Neural cell (in vitro differentiated cells): ENCODE data around the gene KCNE1. TPM values are rescaled to one million over a fixed set of nuclear protein-coding genes. Genes with fewer than 3 reads are reported as not detected.
"Not testable (repeated sequence)": the region's sequence is repeated elsewhere in the genome, so short reads cannot be mapped to it uniquely, and the experiment has no call there.

Source experiments
- H2AFZ ChIP-seq: fragments of 200-600, 300-800 bp; sonication (generic), shearing (Covaris generic); 2 replicates; pipeline ENCODE4 v1.6.0; 2014; ENCODE audit warnings: low read depth, mild to moderate bottlenecking, antibody characterized with exemption, low read length, moderate library complexity
- H3F3A ChIP-seq: fragments of 200-600 bp; shearing (Covaris generic); 2 replicates; pipeline ENCODE4 v1.6.1; 2016; ENCODE audit warnings: mild to moderate bottlenecking, moderate library complexity, mixed read lengths, antibody characterized with exemption, low read length; ENCODE audit not compliant: insufficient read depth, poor library complexity, severe bottlenecking
- H3K27ac ChIP-seq: fragments of 200-600, 300-800 bp; sonication (generic), shearing (Covaris generic); 2 replicates; pipeline ENCODE4 v1.5.1; 2014; ENCODE audit warnings: mild to moderate bottlenecking, low read length, moderate library complexity
- H3K27me3 ChIP-seq: fragments of 300-800, 200-600 bp; sonication (generic), shearing (Covaris generic); 2 replicates; pipeline ENCODE4 v1.6.0; 2014; ENCODE audit warnings: mild to moderate bottlenecking, low read depth, low read length, moderate library complexity; ENCODE audit not compliant: insufficient read depth
- H3K36me3 ChIP-seq: fragments of 300-800, 200-600 bp; sonication (generic), shearing (Covaris generic); 2 replicates; pipeline ENCODE4 v1.5.1; 2014; ENCODE audit warnings: mild to moderate bottlenecking, antibody characterized with exemption, low read length, moderate library complexity; ENCODE audit not compliant: insufficient read depth
- H3K4me2 ChIP-seq: fragments of 300-800, 200-600 bp; sonication (generic), shearing (Covaris generic); 2 replicates; pipeline ENCODE4 v1.6.0; 2014; ENCODE audit warnings: mild to moderate bottlenecking, low read length
- H3K4me3 ChIP-seq: fragments of 300-800, 200-600 bp; sonication (generic), shearing (Covaris generic); 2 replicates; pipeline ENCODE4 v1.5.1; 2014; ENCODE audit warnings: mild to moderate bottlenecking, low read length, moderate library complexity
- H3K79me2 ChIP-seq: fragments of 200-600 bp; shearing (Covaris generic); replicated peaks from 2 replicates; pipeline ENCODE4 v1.6.0; 2014; ENCODE audit warnings: mild to moderate bottlenecking, low read length, moderate library complexity; ENCODE audit not compliant: insufficient read depth
- H3K9ac ChIP-seq: fragments of 300-800, 200-600 bp; sonication (generic), shearing (Covaris generic); 2 replicates; pipeline ENCODE4 v1.6.1; 2016; ENCODE audit warnings: mild to moderate bottlenecking, low read length, mixed read lengths
- H3K9me2 ChIP-seq: fragments of 200-600 bp; shearing (Covaris generic); 2 replicates; pipeline ENCODE4 v1.6.1; 2016; ENCODE audit warnings: mild to moderate bottlenecking, low read length, mixed read lengths; ENCODE audit not compliant: insufficient read depth
- H3K9me3 ChIP-seq: fragments of 200-600, 300-800 bp; sonication (generic), shearing (Covaris generic); 2 replicates; pipeline ENCODE4 v1.6.1; 2016; ENCODE audit warnings: mild to moderate bottlenecking, mixed run types, low read length, moderate library complexity, mixed read lengths
- H4K20me1 ChIP-seq: fragments of 200-600 bp; shearing (Covaris generic); 2 replicates; pipeline ENCODE4 v1.6.1; 2016; ENCODE audit warnings: mild to moderate bottlenecking, mixed run types; ENCODE audit not compliant: insufficient read depth
- CTCF ChIP-seq: fragments of 450-650 bp; IDR thresholded peaks from 2 replicates; pipeline ENCODE4 v1.5.1; 2014; ENCODE audit warnings: antibody characterized with exemption, mild to moderate bottlenecking, moderate library complexity; ENCODE audit not compliant: poor library complexity, severe bottlenecking
- EP300 ChIP-seq: fragments of 450-650 bp; conservative IDR thresholded peaks from 2 replicates; pipeline ENCODE4 v1.6.1; 2014; ENCODE audit warnings: antibody characterized with exemption, mild to moderate bottlenecking, moderate library complexity; ENCODE audit not compliant: poor library complexity, severe bottlenecking
- EZH2 ChIP-seq: fragments of 200-600, 300-800 bp; shearing (Covaris generic), sonication (generic); IDR thresholded peaks from 2 replicates; pipeline ENCODE4 v1.6.1; 2014; ENCODE audit warnings: antibody characterized with exemption, low read length, borderline replicate concordance, mild to moderate bottlenecking; ENCODE audit not compliant: insufficient read depth, poor library complexity, severe bottlenecking
- MXI1 ChIP-seq: fragments of 450-650 bp; conservative IDR thresholded peaks from 2 replicates; pipeline ENCODE4 v1.6.1; 2014; ENCODE audit warnings: antibody characterized with exemption, mild to moderate bottlenecking; ENCODE audit not compliant: poor library complexity, severe bottlenecking
- POLR2AphosphoS5 ChIP-seq: IDR thresholded peaks from 2 replicates; pipeline ENCODE4 v1.6.1; 2012
- RAD21 ChIP-seq: fragments of 450-650 bp; conservative IDR thresholded peaks from 2 replicates; pipeline ENCODE4 v1.6.1; 2014; ENCODE audit warnings: antibody characterized with exemption, mild to moderate bottlenecking, moderate library complexity
- REST ChIP-seq: IDR thresholded peaks from 2 replicates; pipeline ENCODE4 v1.6.1; 2012; ENCODE audit warnings: borderline replicate concordance
- SMC3 ChIP-seq: fragments of 450-650 bp; conservative IDR thresholded peaks from 2 replicates; pipeline ENCODE4 v1.6.1; 2014; ENCODE audit warnings: antibody characterized with exemption, mild to moderate bottlenecking, moderate library complexity; ENCODE audit not compliant: poor library complexity
- TAF1 ChIP-seq: IDR thresholded peaks from 2 replicates; pipeline ENCODE4 v1.6.1; 2012; ENCODE audit warnings: low read depth
- polyA plus RNA-seq: library from polyadenylated mRNA; depleted of rRNA; stranded (reverse); fragments of >200 nt; gene quantifications from 2 replicates; pipeline ENCODE4 v1.2.3, GENCODE V29; 2014

The KCNE1 gene
- polyA plus RNA-seq, 1 donor from 2014 or later = not detected

DNA sequence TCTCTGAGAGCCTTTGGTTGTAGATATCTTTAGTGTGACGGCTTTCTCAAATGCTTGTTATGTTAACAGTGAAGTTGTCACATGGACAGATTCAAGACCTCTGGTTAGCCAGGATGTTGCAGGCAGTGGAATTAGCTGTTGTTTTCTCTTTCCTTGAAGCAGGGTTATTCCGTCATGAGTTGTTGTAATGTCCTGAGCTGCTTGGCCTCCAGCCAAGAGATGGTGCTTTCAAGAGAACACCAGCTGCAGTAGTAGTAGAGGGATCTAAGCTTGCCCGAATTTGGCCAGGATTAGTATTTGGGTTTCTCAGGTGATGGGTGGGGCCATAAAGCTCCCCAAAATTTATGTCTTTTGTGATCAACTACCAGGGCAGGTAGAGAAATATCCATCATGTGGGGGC is 13.4 kb downstream of the KCNE1 start:
- H3K9me3 ChIP-seq = no peaks in the 10 kb centered on the region
- no peaks in the 10 kb centered on the region for H3K36me3 ChIP-seq
- H2AFZ ChIP-seq = no peak overlapping the region
- no peak overlapping the region for H3K4me2 ChIP-seq
- TF ChIP-seq TAF1 = no peak
- no peak for TF ChIP-seq EP300
- no peak for TF ChIP-seq POLR2AphosphoS5
- TF ChIP-seq REST = no peak
- no peak for TF ChIP-seq EZH2
- TF ChIP-seq SMC3 = no peak
- no peak for TF ChIP-seq MXI1
- TF ChIP-seq RAD21 = no peak
- TF ChIP-seq CTCF = no peak
- H3K4me3 ChIP-seq = no peak overlapping the region
- H3K79me2 ChIP-seq = no peaks in the 10 kb centered on the region
- no peaks in the 10 kb centered on the region for H3K27me3 ChIP-seq
- no peak overlapping the region for H3K27ac ChIP-seq
- H3K9me2 ChIP-seq = no peaks in the 10 kb centered on the region
- H3F3A ChIP-seq = no peaks in the 10 kb centered on the region
- H3K9ac ChIP-seq = no peak overlapping the region
- no peaks in the 10 kb centered on the region for H4K20me1 ChIP-seq

GRCh38 chr21:34483854-34484253 is 28.2 kb downstream of the KCNE1 start:
- H3K9me3 ChIP-seq, H3F3A ChIP-seq, H3K36me3 ChIP-seq, H3K9ac ChIP-seq, H3K79me2 ChIP-seq, H3K27me3 ChIP-seq, H4K20me1 ChIP-seq, H3K4me3 ChIP-seq, H3K27ac ChIP-seq, H3K4me2 ChIP-seq, H2AFZ ChIP-seq, H3K9me2 ChIP-seq: not testable (repeated sequence)

DNA sequence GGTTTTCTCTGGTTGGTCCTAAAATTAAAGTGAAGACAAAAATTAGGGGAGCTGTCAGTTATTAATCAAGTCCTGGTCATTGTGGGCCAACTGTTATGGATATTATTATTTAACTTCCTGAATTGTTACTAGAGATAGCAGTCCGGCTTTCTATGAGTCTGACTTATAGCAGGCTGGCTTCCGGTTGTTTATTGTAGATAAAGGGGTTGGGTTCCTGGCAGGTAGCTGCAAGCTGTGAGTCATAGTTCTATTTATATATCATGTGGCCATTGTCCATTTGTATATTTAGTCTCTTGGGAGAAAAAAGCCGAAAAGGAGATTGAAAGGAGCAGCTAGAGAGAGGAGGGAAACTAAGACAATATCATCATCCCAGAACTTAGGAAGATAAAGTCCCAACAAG is 28.6 kb downstream of the KCNE1 start:
- H3K79me2 ChIP-seq, H3K9me2 ChIP-seq, H3K36me3 ChIP-seq, H3K9ac ChIP-seq, H3F3A ChIP-seq, H3K27me3 ChIP-seq, H3K4me3 ChIP-seq, H4K20me1 ChIP-seq, H3K27ac ChIP-seq, H3K9me3 ChIP-seq, H3K4me2 ChIP-seq, H2AFZ ChIP-seq: not testable (repeated sequence)

DNA sequence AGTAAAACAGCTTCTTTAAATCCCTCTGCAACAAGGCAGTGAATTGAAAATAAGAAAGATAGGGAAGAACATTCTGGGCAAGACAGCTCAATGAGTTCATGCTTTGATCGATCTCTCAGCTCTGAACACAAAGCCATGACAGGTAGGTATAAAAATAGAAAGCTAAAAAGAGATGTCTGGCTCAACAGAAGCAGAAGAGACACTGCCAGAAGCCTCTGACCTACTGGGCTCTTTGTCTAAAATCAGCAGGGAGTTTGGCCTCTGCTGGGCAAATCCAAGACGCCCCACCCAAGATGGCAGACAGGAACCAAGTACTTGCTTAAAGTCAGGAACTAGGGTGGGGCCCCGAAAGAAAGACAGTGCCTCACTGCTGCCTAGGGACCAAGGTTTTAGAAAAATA is 44.7 kb downstream of the KCNE1 start:
- not testable (repeated sequence) for H3K9me3 ChIP-seq, H3K4me2 ChIP-seq, H3K27ac ChIP-seq, H3K9me2 ChIP-seq, H3F3A ChIP-seq, H4K20me1 ChIP-seq, H3K27me3 ChIP-seq, H3K4me3 ChIP-seq, H3K79me2 ChIP-seq, H3K9ac ChIP-seq, H3K36me3 ChIP-seq, H2AFZ ChIP-seq

GRCh38 chr21:34459426-34459825 is 52.6 kb downstream of the KCNE1 start:
- H3K9ac ChIP-seq, H3F3A ChIP-seq, H3K36me3 ChIP-seq: not testable (repeated sequence)

More at GRCh38 chr21:34459426-34459825, 52.6 kb downstream of the KCNE1 start:
- not testable (repeated sequence) for H3K79me2 ChIP-seq, H3K27ac ChIP-seq, H4K20me1 ChIP-seq, H3K4me3 ChIP-seq, H3K4me2 ChIP-seq, H3K9me2 ChIP-seq, H3K27me3 ChIP-seq, H2AFZ ChIP-seq, H3K9me3 ChIP-seq
